Ishikawa (cell line): ENCODE measurements around the gene DHRS7B.

Experiments used
- CEBPB ChIP-seq: IDR thresholded peaks from 2 replicates; pipeline ENCODE4 v1.6.1; 2012
- CREB1 ChIP-seq: IDR thresholded peaks from 2 replicates; pipeline ENCODE4 v1.6.1; 2012; ENCODE audit warnings: low read depth
- EGR1 ChIP-seq: IDR thresholded peaks from 2 replicates; pipeline ENCODE4 v1.6.1; 2012
- EP300 ChIP-seq: IDR thresholded peaks from 2 replicates; pipeline ENCODE4 v1.6.1; 2012; ENCODE audit warnings: borderline replicate concordance
- FOXM1 ChIP-seq: IDR thresholded peaks from 2 replicates; pipeline ENCODE4 v1.6.1; 2012; ENCODE audit warnings: low read depth, borderline replicate concordance
- MAX ChIP-seq: IDR thresholded peaks from 2 replicates; pipeline ENCODE4 v1.6.1; 2012
- NFIC ChIP-seq: IDR thresholded peaks from 2 replicates; pipeline ENCODE4 v1.6.1; 2012
- RAD21 ChIP-seq: IDR thresholded peaks from 2 replicates; pipeline ENCODE4 v1.6.1; 2012; ENCODE audit warnings: low read depth
- REST ChIP-seq: IDR thresholded peaks from 2 replicates; pipeline ENCODE4 v1.6.1; 2012; ENCODE audit warnings: low read depth, mild to moderate bottlenecking
- TAF1 ChIP-seq: IDR thresholded peaks from 2 replicates; pipeline ENCODE4 v1.6.1; 2012; ENCODE audit warnings: low read depth, mild to moderate bottlenecking
- TCF12 ChIP-seq: IDR thresholded peaks from 2 replicates; pipeline ENCODE4 v1.6.1; 2012; ENCODE audit warnings: low read depth
- TEAD4 ChIP-seq: IDR thresholded peaks from 2 replicates; pipeline ENCODE4 v1.6.1; 2012
- USF1 ChIP-seq: IDR thresholded peaks from 2 replicates; pipeline ENCODE4 v1.6.1; 2012
- YY1 ChIP-seq: IDR thresholded peaks from 2 replicates; pipeline ENCODE4 v1.6.1; 2012; ENCODE audit warnings: low read depth
- ZBTB7A ChIP-seq: IDR thresholded peaks from 2 replicates; pipeline ENCODE4 v1.6.1; 2012; ENCODE audit warnings: low read depth

Gene DHRS7B

GRCh38 chr17:21214777-21215541 lies 88.2 kb downstream of the DHRS7B start:
- TF ChIP-seq CREB1 (no peak), TAF1 (no peak), TEAD4 (no peak), CEBPB (no peak), EGR1 (no peak), TCF12 (no peak), RAD21 (no peak), MAX (no peak; the same call in 1 of the 2 replicates), NFIC (no peak), USF1 (no peak), EP300 (no peak), ZBTB7A (no peak), FOXM1 (no peak), REST (no peak), YY1 (no peak)

GRCh38 chr17:21215935-21216334 lies 89.2 kb downstream of the DHRS7B start:
- TF ChIP-seq YY1 (no peak), REST (no peak), FOXM1 (no peak), EP300 (no peak), USF1 (no peak), RAD21 (no peak), TCF12 (no peak), CEBPB (no peak), EGR1 (no peak)

- TF ChIP-seq YY1 (no peak), FOXM1 (no peak), MAX (no peak), REST (no peak), NFIC (no peak), CREB1 (no peak), USF1 (no peak), CEBPB (no peak), TAF1 (no peak), EGR1 (no peak), EP300 (no peak)
Observed at GRCh38 chr17:21217346-21217745, 90.6 kb downstream of the DHRS7B start.

GRCh38 chr17:21218101-21218500 lies 91.3 kb downstream of the DHRS7B start:
- TF ChIP-seq USF1 (peak; percentile 18; the same call in 1 of the 2 replicates), TCF12 (no peak)
